A549 (cell line): ENCODE results near the gene NDUFA13. TPM values are rescaled to one million over a fixed set of nuclear protein-coding genes. Genes with fewer than 3 reads are reported as not detected.
A peak's percentile ranks its signal among the peaks of the same experiment; 100 is the strongest.

Source experiments
- ATAC-seq, 2 experiments: fragments of 200-7000 bp in 1 of 2; fragments of >200 bp in 1 of 2; cut with Nextera tagmentation in 1 of 2; cut with Tn5 transposase in 1 of 2; 3 replicates each; pipeline versions ENCODE4 v1.8.0 to v1.9.1; 2018 to 2020; ENCODE audit warnings: mild to moderate bottlenecking in 1 of 2, moderate library complexity in 1 of 2
- CTCF ChIA-PET: fragments of 300-600 bp; sonication (Branson Sonifier 250); formaldehyde crosslinking; extraction: SDS; loops from one replicate; lab custom pipeline; 2021; ENCODE audit warnings: antibody characterized with exemption, inconsistent platforms; lab: Yijun Ruan, JAX
- POLR2A ChIA-PET: fragments of 350-600 bp; formaldehyde crosslinking; extraction: SDS; loops from one replicate; lab custom pipeline; 2021; ENCODE audit warnings: antibody characterized with exemption, inconsistent platforms; lab: Yijun Ruan, JAX
- DNase-seq, 2 experiments: peaks; one replicate each; pipeline versions ENCODE4 v3.0.0 to v3.0.0-alpha.2; 2011 to 2016; ENCODE audit warnings: low read depth in 1 of 2, low spot score in 1 of 2
- FAIRE-seq: peaks from 2 replicates; lab custom pipeline; 2011; peaks lifted over from hg19 to GRCh38; lab: Jason Lieb, UNC
- H3K27ac ChIP-seq, 2 experiments: fragments of >200 bp; sonication (Bioruptor Twin); formaldehyde crosslinking; 3 replicates each; pipeline ENCODE4 v1.5.1; 2016 to 2017
- H3K4me1 ChIP-seq: fragments of >200 bp; sonication (Bioruptor Twin); formaldehyde crosslinking; 3 replicates; pipeline ENCODE4 v1.6.1; 2016
- H3K4me2 ChIP-seq: fragments of >200 bp; sonication (Bioruptor Twin); formaldehyde crosslinking; 3 replicates; pipeline ENCODE4 v1.6.1; 2016
- H3K4me3 ChIP-seq: fragments of >200 bp; sonication (Bioruptor Twin); formaldehyde crosslinking; 3 replicates; pipeline ENCODE4 v1.5.1; 2016
- H3K9me3 ChIP-seq: fragments of >200 bp; sonication (Bioruptor Twin); formaldehyde crosslinking; 3 replicates; pipeline ENCODE4 v1.6.1; 2016
- CTCF ChIP-seq: fragments of >200 bp; sonication (Bioruptor Twin); formaldehyde crosslinking; IDR thresholded peaks from 3 replicates; pipeline ENCODE4 v1.5.1; 2016
- EP300 ChIP-seq, 2 experiments: fragments of >200 bp; sonication (Bioruptor Twin); formaldehyde crosslinking; IDR thresholded peaks; 2 replicates in 1 of 2; 3 replicates in 1 of 2; pipeline ENCODE4 v1.6.1; 2016 to 2017
- FOSL2 ChIP-seq, 2 experiments: fragments of 450-650 bp in 1 of 2; fragments of >200 bp in 1 of 2; sonication (Bioruptor Twin) in 1 of 2; formaldehyde crosslinking; IDR thresholded peaks; 2 replicates each; pipeline versions ENCODE4 v1.5.0 to v1.6.1; 2016 to 2020; ENCODE audit warnings: mild to moderate bottlenecking in 1 of 2, moderate library complexity in 1 of 2
- HDAC2 ChIP-seq: fragments of 200-600 bp; sonication (generic); IDR thresholded peaks from 2 replicates; pipeline ENCODE4 v1.6.1; 2016
- HES2 ChIP-seq: fragments of >200 bp; sonication (Bioruptor Twin); formaldehyde crosslinking; IDR thresholded peaks from 2 replicates; pipeline ENCODE4 v1.6.1; 2016
- NFE2L2 ChIP-seq: fragments of 150-350 bp; conservative IDR thresholded peaks from 2 replicates; pipeline ENCODE4 v1.6.1; 2014; ENCODE audit warnings: low read length
- NR3C1 ChIP-seq: fragments of >200 bp; sonication (Bioruptor Twin); formaldehyde crosslinking; IDR thresholded peaks from 3 replicates; pipeline ENCODE4 v1.6.1; 2017
- REST ChIP-seq: fragments of 200-600 bp; sonication (generic); IDR thresholded peaks from 2 replicates; pipeline ENCODE4 v1.6.1; 2016; ENCODE audit warnings: antibody characterized with exemption, mild to moderate bottlenecking, moderate library complexity
- RFX5 ChIP-seq: fragments of 450-650 bp; IDR thresholded peaks from 2 replicates; pipeline ENCODE4 v1.7.1; 2014; ENCODE audit warnings: antibody characterized with exemption, mild to moderate bottlenecking, moderate library complexity
- SREBF2 ChIP-seq: fragments of 450-650 bp; IDR thresholded peaks from 2 replicates; pipeline ENCODE4 v1.6.1; 2014; ENCODE audit warnings: mild to moderate bottlenecking, moderate library complexity
- USF2 ChIP-seq: fragments of 450-650 bp; IDR thresholded peaks from 2 replicates; pipeline ENCODE4 v1.6.1; 2014; ENCODE audit warnings: antibody characterized with exemption
- ZNF302 ChIP-seq: fragments of 250-450 bp; sonication (Bioruptor Pico); IDR thresholded peaks from 2 replicates; pipeline ENCODE4 v1.9.0; 2021; ENCODE audit warnings: inconsistent platforms, mild to moderate bottlenecking, moderate library complexity
- WGBS: methylation state at CpG from one replicate; pipeline ENCODE4 v1.1.6; 2017; ENCODE audit errors: missing lambda C conversion rate; 5-methylcytosine and 5-hydroxymethylcytosine counted together
- polyA plus RNA-seq, 4 experiments: library from polyadenylated mRNA; depleted of rRNA in 3 of 4; stranded (reverse); fragments of >200 nt; fragmentation: RNase III in 1 of 4; extraction: RNeasy Plus Mini Kit Qiagen cat#74134 plus additional on column Dnase treatment in 1 of 4; gene quantifications; 2 replicates in 3 of 4; 3 replicates in 1 of 4; pipeline ENCODE4 v1.2.3, GENCODE V29; 2011 to 2017

Gene NDUFA13
- polyA plus RNA-seq, 2 of the 4 experiments (the other 2 are of a cell fraction) = 197 to 253 TPM

GRCh38 chr19:19487950-19488874 lies 27.8 kb upstream of the NDUFA13 start (continued):
- TF ChIP-seq FOSL2 (IDR thresholded peaks at IDR 0.05) (no peak), FOSL2 (CRISPR knock-in tag; IDR thresholded peaks at IDR 0.05) (no peak), HES2 (no peak), NFE2L2 (no peak), SREBF2 (no peak)

GRCh38 chr19:19488875-19489690 lies 26.9 kb upstream of the NDUFA13 start:
- H3K9me3 ChIP-seq = no peaks in the 10 kb centered on the region
- TF ChIP-seq FOSL2 (IDR thresholded peaks at IDR 0.05) (no peak), FOSL2 (CRISPR knock-in tag; IDR thresholded peaks at IDR 0.05) (peak; percentile 20; the same call in 1 of the 2 replicates), USF2 (peak; percentile 96), REST (no peak)
- FAIRE-seq (no peak), ATAC-seq (peak; percentile 35 to 44; a peak in 5 of 6 replicates), DNase-seq (peak; percentile 38 to 69)
- ChIA-PET POLR2A (interaction anchor here (1.8 kb wide), 1 partner anchor 104 kb away, joined by 8 read pairs; no protein-coding TSS in a partner anchor), CTCF (interaction anchor here (0.7 to 4.9 kb wide), 16 partner anchors 8 to 342 kb away, joined by 3 to 53 read pairs (median 6); no protein-coding TSS in a partner anchor)
- peaks cover 20% of the 10 kb centered on the region; the same call in 2 of the 3 replicates for H3K4me1 ChIP-seq
- peak overlapping the region; percentile 32; the same call in 2 of the 3 replicates for H3K4me2 ChIP-seq
- H3K4me3 ChIP-seq = no peak overlapping the region
- H3K27ac ChIP-seq = peak overlapping the region; percentile 30 to 72; a peak in 4 of 6 replicates
- 71% methylated on average over 14 of the region's 14 CpGs for WGBS

- Histone ChIP-seq H3K4me2 (no peak overlapping the region; the same call in 2 of the 3 replicates), H3K9me3 (no peaks in the 10 kb centered on the region), H3K4me1 (peaks cover 20% of the 10 kb centered on the region; the same call in 2 of the 3 replicates), H3K27ac (peak overlapping the region in 1 of 2 experiments; percentile 72; a peak in 3 of 6 replicates), H3K4me3 (no peak overlapping the region)
- ATAC-seq = peak; percentile 7 to 19; a peak in 3 of 6 replicates
- POLR2A ChIA-PET = interaction anchor here (1.8 kb wide), 1 partner anchor 104 kb away, joined by 8 read pairs; no protein-coding TSS in a partner anchor
- no peak for DNase-seq
- TF ChIP-seq RFX5 = no peak
- TF ChIP-seq NR3C1 = no peak
- no peak for TF ChIP-seq HDAC2
- no peak for TF ChIP-seq CTCF
- no peak for TF ChIP-seq EP300 (IDR thresholded peaks at IDR 0.05)
- TF ChIP-seq USF2 = no peak
- no peak for TF ChIP-seq ZNF302
- CTCF ChIA-PET = interaction anchor here (1.0 to 4.9 kb wide), 35 partner anchors 8 to 342 kb away, joined by 3 to 53 read pairs (median 6); partner anchors contain the start of genes GATAD2A, NDUFA13 and TSSK6
- no peak for FAIRE-seq
- 76% methylated on average over 6 of the region's 9 CpGs for WGBS
Observed at GRCh38 chr19:19489804-19490204, 26.2 kb upstream of the NDUFA13 start.
